HG02884 (cell line): ENCODE data around the gene MPRIP.

Experiments used
- ATAC-seq: cut with Tn5 transposase; IDR thresholded peaks from one replicate; pipeline ENCODE4 v1.9.1; 2021; ENCODE audit warnings: mild to moderate bottlenecking, moderate library complexity; ENCODE audit not compliant: unreplicated experiment

MPRIP gene

GRCh38 chr17:17161121-17161520 lies 118.9 kb downstream of the MPRIP start:
- no peak for ATAC-seq

GRCh38 chr17:17161759-17162158 lies 119.5 kb downstream of the MPRIP start:
- no peak for ATAC-seq

GRCh38 chr17:17164156-17164555 lies 121.9 kb downstream of the MPRIP start:
- no peak for ATAC-seq

- ATAC-seq = no peak
Observed at GRCh38 chr17:17164676-17165075, 122.4 kb downstream of the MPRIP start.

- ATAC-seq = no peak
Observed at GRCh38 chr17:17165666-17166308, 123.5 kb downstream of the MPRIP start.

GRCh38 chr17:17166446-17166845 lies 124.2 kb downstream of the MPRIP start:
- no peak for ATAC-seq

GRCh38 chr17:17167356-17167755 lies 125.1 kb downstream of the MPRIP start:
- ATAC-seq = no peak

GRCh38 chr17:17167986-17168385 lies 125.7 kb downstream of the MPRIP start:
- ATAC-seq = no peak

GRCh38 chr17:17168401-17168800 lies 126.1 kb downstream of the MPRIP start:
- ATAC-seq = no peak

- ATAC-seq = no peak
Observed at GRCh38 chr17:17169396-17169795, 127.1 kb downstream of the MPRIP start.

GRCh38 chr17:17170346-17170985 lies 128.2 kb downstream of the MPRIP start:
- ATAC-seq = no peak

GRCh38 chr17:17171186-17171585 lies 128.9 kb downstream of the MPRIP start:
- ATAC-seq = no peak

GRCh38 chr17:17172001-17172939 lies 130.0 kb downstream of the MPRIP start:
- no peak for ATAC-seq

GRCh38 chr17:17172990-17173389 lies 130.7 kb downstream of the MPRIP start:
- no peak for ATAC-seq

- no peak for ATAC-seq
Observed at GRCh38 chr17:17173921-17174320, 131.7 kb downstream of the MPRIP start.

GRCh38 chr17:17175340-17175739 lies 133.1 kb downstream of the MPRIP start:
- ATAC-seq = no peak

- ATAC-seq = no peak
Observed at GRCh38 chr17:17175917-17176316, 133.7 kb downstream of the MPRIP start.

GRCh38 chr17:17176341-17176740 lies 134.1 kb downstream of the MPRIP start:
- no peak for ATAC-seq

- ATAC-seq = no peak
Observed at GRCh38 chr17:17177176-17177575, 134.9 kb downstream of the MPRIP start.

GRCh38 chr17:17179371-17179827 lies 137.1 kb downstream of the MPRIP start:
- peak; percentile 58 for ATAC-seq

- ATAC-seq = no peak
Observed at GRCh38 chr17:17180141-17180603, 137.9 kb downstream of the MPRIP start.
